PC-3 (cell line): ENCODE results near the gene GAB2. TPM values are rescaled to one million over a fixed set of nuclear protein-coding genes. Genes with fewer than 3 reads are reported as not detected.

Experiments
- ATAC-seq: fragments of 200-7000 bp; cut with Tn5 transposase; 2 replicates; pipeline ENCODE4 v1.9.1; 2020; ENCODE audit warnings: mild to moderate bottlenecking, moderate library complexity
- BruUV-seq: library from RNA; stranded (reverse); fragments of 400-500 nt; replicated peaks from 2 replicates; lab custom pipeline; 2021; lab: Mats Ljungman, UMichigan
- CTCF ChIA-PET: fragments of 300-600 bp; sonication (Branson Sonifier 250); formaldehyde crosslinking; loops from one replicate; lab custom pipeline; 2022; ENCODE audit warnings: antibody characterized with exemption; lab: Charles Lee
- POLR2A ChIA-PET: fragments of 300-600 bp; sonication (Branson Sonifier 250); formaldehyde crosslinking; loops from one replicate; lab custom pipeline; 2022; ENCODE audit warnings: antibody characterized with exemption; ENCODE audit not compliant: unreplicated experiment; lab: Charles Lee
- DNase-seq: peaks from one replicate; pipeline ENCODE4 v3.0.0-alpha.2; 2015
- H2AFZ ChIP-seq: fragments of 300-600 bp; sonication (generic); 2 replicates; pipeline ENCODE4 v1.6.0; 2016; ENCODE audit warnings: antibody characterized with exemption, low read length
- H3F3A ChIP-seq: fragments of 300-600 bp; sonication (generic); one replicate; pipeline ENCODE4 v1.6.0; 2017; ENCODE audit warnings: antibody characterized with exemption, low read length, control low read depth, mild to moderate bottlenecking; ENCODE audit not compliant: unreplicated experiment
- H3K27ac ChIP-seq: fragments of 300-600 bp; sonication (generic); 2 replicates; pipeline ENCODE4 v1.5.1; 2016; ENCODE audit warnings: mild to moderate bottlenecking, low read length
- H3K27me3 ChIP-seq: fragments of 300-600 bp; sonication (generic); 2 replicates; pipeline ENCODE4 v1.6.1; 2016; ENCODE audit warnings: low read length, mixed read lengths
- H3K36me3 ChIP-seq: fragments of 300-600 bp; sonication (generic); 2 replicates; pipeline ENCODE4 v1.6.1; 2016; ENCODE audit warnings: low read depth, mixed run types, low read length, mixed read lengths
- H3K4me1 ChIP-seq: fragments of 300-600 bp; sonication (generic); 2 replicates; pipeline ENCODE4 v1.5.1; 2016; ENCODE audit warnings: low read length; ENCODE audit not compliant: insufficient read depth
- H3K4me2 ChIP-seq: fragments of 300-600 bp; sonication (generic); 2 replicates; pipeline ENCODE4 v1.6.0; 2016; ENCODE audit warnings: low read length
- H3K4me3 ChIP-seq: fragments of 300-600 bp; sonication (generic); 2 replicates; pipeline ENCODE4 v1.5.1; 2016; ENCODE audit warnings: mild to moderate bottlenecking, low read length, mixed read lengths
- H3K79me2 ChIP-seq: fragments of 300-600 bp; sonication (generic); 2 replicates; pipeline ENCODE4 v1.6.1; 2017; ENCODE audit warnings: low read length, mixed read lengths
- H3K9ac ChIP-seq: fragments of 300-600 bp; sonication (generic); 2 replicates; pipeline ENCODE4 v1.6.0; 2016; ENCODE audit warnings: mild to moderate bottlenecking, low read length
- H3K9me2 ChIP-seq: fragments of 300-600 bp; sonication (generic); replicated peaks from 2 replicates; pipeline ENCODE4 v1.6.1; 2016; ENCODE audit warnings: mixed run types, low read length, mixed read lengths
- H3K9me3 ChIP-seq: fragments of 300-600 bp; sonication (generic); 2 replicates; pipeline ENCODE4 v1.6.1; 2016; ENCODE audit warnings: low read length, mixed read lengths
- H4K20me1 ChIP-seq: fragments of 300-600 bp; sonication (generic); 2 replicates; pipeline ENCODE4 v1.6.1; 2016; ENCODE audit warnings: low read length, mixed read lengths
- CTCF ChIP-seq: fragments of 300-600 bp; sonication (generic); conservative IDR thresholded peaks from 2 replicates; pipeline ENCODE4 v1.5.1; 2017; ENCODE audit warnings: antibody characterized with exemption, low read depth, mild to moderate bottlenecking, low read length
- EZH2 ChIP-seq: fragments of 300-600 bp; sonication (generic); IDR thresholded peaks from one replicate; pipeline ENCODE4 v1.6.1; 2017; ENCODE audit warnings: antibody characterized with exemption, mild to moderate bottlenecking, low read length; ENCODE audit not compliant: unreplicated experiment
- EZH2phosphoT487 ChIP-seq: fragments of 300-600 bp; sonication (generic); IDR thresholded peaks from 2 replicates; pipeline ENCODE4 v1.6.1; 2018; ENCODE audit warnings: mild to moderate bottlenecking, antibody characterized with exemption, low read length, borderline replicate concordance
- intact Hi-C: fragments of 100-400 bp; cut with micrococcal nuclease; formaldehyde crosslinking; loops from 2 replicates; pipeline ENCODE4 v1.9.0; 2023
- total RNA-seq: library from RNA; depleted of rRNA; stranded (reverse); fragments of >200 nt; gene quantifications from 2 replicates; pipeline ENCODE4 v1.2.3, GENCODE V29; 2014

The GAB2 gene
- total RNA-seq, 1 experiment from 2014 or later, result 7.1 TPM

- no peaks in the 10 kb centered on the region for H3F3A ChIP-seq
- H2AFZ ChIP-seq, result no peak overlapping the region
- TF ChIP-seq EZH2phosphoT487, result no peak
- TF ChIP-seq EZH2, result no peak
- no peak for TF ChIP-seq CTCF
- intact Hi-C loops, result no loop called here
- DNase-seq (no peak), ATAC-seq (no peak)
- no peak overlapping the region for H3K9ac ChIP-seq
- no peaks in the 10 kb centered on the region for H3K36me3 ChIP-seq
- no TSS peak for BruUV-seq
- H3K9me3 ChIP-seq, result no peaks in the 10 kb centered on the region
- no peak overlapping the region for H3K4me3 ChIP-seq
- H3K4me1 ChIP-seq, result peaks cover 4% of the 10 kb centered on the region
- H3K27me3 ChIP-seq, result no peaks in the 10 kb centered on the region
- no peaks in the 10 kb centered on the region for H3K79me2 ChIP-seq
- no peaks in the 10 kb centered on the region for H4K20me1 ChIP-seq
- no peaks in the 10 kb centered on the region for H3K9me2 ChIP-seq
- no peak overlapping the region for H3K4me2 ChIP-seq
- H3K27ac ChIP-seq, result no peak overlapping the region
- ChIA-PET CTCF (no interaction called here), POLR2A (no interaction called here)
Observed at GRCh38 chr11:78351979-78352841, 65.4 kb downstream of the GAB2 start.

GRCh38 chr11:78351193-78351592, 66.4 kb downstream of the GAB2 start:
- Histone ChIP-seq H3K9me3 (no peaks in the 10 kb centered on the region), H2AFZ (no peak overlapping the region), H3K27ac (no peak overlapping the region), H3K4me3 (no peak overlapping the region), H4K20me1 (no peaks in the 10 kb centered on the region), H3K9me2 (no peaks in the 10 kb centered on the region), H3K27me3 (no peaks in the 10 kb centered on the region), H3K4me1 (peaks cover 10% of the 10 kb centered on the region), H3K36me3 (no peaks in the 10 kb centered on the region), H3K79me2 (no peaks in the 10 kb centered on the region), H3K4me2 (no peak overlapping the region), H3K9ac (no peak overlapping the region), H3F3A (no peaks in the 10 kb centered on the region)
- BruUV-seq, result no TSS peak
- DNase-seq (no peak), ATAC-seq (no peak)
- ChIA-PET POLR2A (no interaction called here), CTCF (interaction anchor here (0.6 kb wide), 1 partner anchor 202 kb away, joined by 6 read pairs; no protein-coding TSS in a partner anchor)
- TF ChIP-seq EZH2phosphoT487 (no peak), CTCF (no peak), EZH2 (no peak)
- intact Hi-C loops, result no loop called here

GRCh38 chr11:78350646-78351165, 66.9 kb downstream of the GAB2 start:
- intact Hi-C loops, result no loop called here
- H3K27me3 ChIP-seq, result no peaks in the 10 kb centered on the region
- H3K36me3 ChIP-seq, result no peaks in the 10 kb centered on the region
- no peak overlapping the region for H3K9ac ChIP-seq
- H3K4me1 ChIP-seq, result peaks cover 15% of the 10 kb centered on the region
- no peaks in the 10 kb centered on the region for H3K9me3 ChIP-seq
- H3F3A ChIP-seq, result no peaks in the 10 kb centered on the region
- H3K27ac ChIP-seq, result no peak overlapping the region
- CTCF ChIA-PET, result interaction anchor here (0.6 kb wide), 1 partner anchor 201 kb away, joined by 6 read pairs; no protein-coding TSS in a partner anchor
- POLR2A ChIA-PET, result no interaction called here
- DNase-seq (no peak), ATAC-seq (no peak)
- no peaks in the 10 kb centered on the region for H3K79me2 ChIP-seq
- TF ChIP-seq EZH2phosphoT487 (no peak), CTCF (no peak)
- BruUV-seq, result no TSS peak
- H4K20me1 ChIP-seq, result no peaks in the 10 kb centered on the region
- no peak overlapping the region for H3K4me2 ChIP-seq
- no peaks in the 10 kb centered on the region for H3K9me2 ChIP-seq
- no peak overlapping the region for H2AFZ ChIP-seq
- H3K4me3 ChIP-seq, result no peak overlapping the region
